Liver (tissue), 3 donors: Measurements from ENCODE around the gene IL12RB1.

Experiments used
- GABPA ChIP-seq, 2 donors: IDR thresholded peaks in 1 of 2; conservative IDR thresholded peaks in 1 of 2; 2 replicates each; pipeline ENCODE4 v1.6.1; 2016; ENCODE audit warnings: antibody characterized with exemption in 2 of 2, mild to moderate bottlenecking in 1 of 2, moderate library complexity in 1 of 2
- TAF1 ChIP-seq: conservative IDR thresholded peaks from 2 replicates; pipeline ENCODE4 v1.6.1; 2016; ENCODE audit warnings: antibody characterized with exemption, mild to moderate bottlenecking
- YY1 ChIP-seq: IDR thresholded peaks from 2 replicates; pipeline ENCODE4 v1.6.1; 2016; ENCODE audit warnings: antibody characterized with exemption, mild to moderate bottlenecking
- TF ChIP-seq, protein P1 (sequence below): fragments of 150-350 bp; IDR thresholded peaks from 2 replicates; pipeline ENCODE4 v1.5.1; 2017; ENCODE audit warnings: improper control_type of control experiment, low read depth, low read length; ENCODE audit not compliant: missing input control
- TF ChIP-seq, protein P2 (sequence below): IDR thresholded peaks from 2 replicates; pipeline ENCODE4 v1.6.1; 2016; ENCODE audit warnings: antibody characterized with exemption
- TF ChIP-seq, protein P3 (sequence below): IDR thresholded peaks from 2 replicates; pipeline ENCODE4 v1.6.1; 2016; ENCODE audit warnings: antibody characterized with exemption, mild to moderate bottlenecking
- TF ChIP-seq, protein P4 (sequence below): IDR thresholded peaks from 2 replicates; pipeline ENCODE4 v1.6.1; 2016; ENCODE audit warnings: antibody characterized with exemption
- donor health status: healthy.
- donor health status: healthy.

GRCh38 chr19:18072335-18072734 is 14.4 kb downstream of the IL12RB1 start:
- TF ChIP-seq, protein P1, sequence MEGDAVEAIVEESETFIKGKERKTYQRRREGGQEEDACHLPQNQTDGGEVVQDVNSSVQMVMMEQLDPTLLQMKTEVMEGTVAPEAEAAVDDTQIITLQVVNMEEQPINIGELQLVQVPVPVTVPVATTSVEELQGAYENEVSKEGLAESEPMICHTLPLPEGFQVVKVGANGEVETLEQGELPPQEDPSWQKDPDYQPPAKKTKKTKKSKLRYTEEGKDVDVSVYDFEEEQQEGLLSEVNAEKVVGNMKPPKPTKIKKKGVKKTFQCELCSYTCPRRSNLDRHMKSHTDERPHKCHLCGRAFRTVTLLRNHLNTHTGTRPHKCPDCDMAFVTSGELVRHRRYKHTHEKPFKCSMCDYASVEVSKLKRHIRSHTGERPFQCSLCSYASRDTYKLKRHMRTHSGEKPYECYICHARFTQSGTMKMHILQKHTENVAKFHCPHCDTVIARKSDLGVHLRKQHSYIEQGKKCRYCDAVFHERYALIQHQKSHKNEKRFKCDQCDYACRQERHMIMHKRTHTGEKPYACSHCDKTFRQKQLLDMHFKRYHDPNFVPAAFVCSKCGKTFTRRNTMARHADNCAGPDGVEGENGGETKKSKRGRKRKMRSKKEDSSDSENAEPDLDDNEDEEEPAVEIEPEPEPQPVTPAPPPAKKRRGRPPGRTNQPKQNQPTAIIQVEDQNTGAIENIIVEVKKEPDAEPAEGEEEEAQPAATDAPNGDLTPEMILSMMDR = no peak
- TF ChIP-seq GABPA (IDR thresholded peaks at IDR 0.05 in 1 of 2, conservative IDR thresholded peaks at IDR 0.05 in 1 of 2) (no peak), YY1 (no peak), TAF1 (no peak)
- TF ChIP-seq, protein P2, sequence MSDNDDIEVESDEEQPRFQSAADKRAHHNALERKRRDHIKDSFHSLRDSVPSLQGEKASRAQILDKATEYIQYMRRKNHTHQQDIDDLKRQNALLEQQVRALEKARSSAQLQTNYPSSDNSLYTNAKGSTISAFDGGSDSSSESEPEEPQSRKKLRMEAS = no peak
- TF ChIP-seq, protein P3, sequence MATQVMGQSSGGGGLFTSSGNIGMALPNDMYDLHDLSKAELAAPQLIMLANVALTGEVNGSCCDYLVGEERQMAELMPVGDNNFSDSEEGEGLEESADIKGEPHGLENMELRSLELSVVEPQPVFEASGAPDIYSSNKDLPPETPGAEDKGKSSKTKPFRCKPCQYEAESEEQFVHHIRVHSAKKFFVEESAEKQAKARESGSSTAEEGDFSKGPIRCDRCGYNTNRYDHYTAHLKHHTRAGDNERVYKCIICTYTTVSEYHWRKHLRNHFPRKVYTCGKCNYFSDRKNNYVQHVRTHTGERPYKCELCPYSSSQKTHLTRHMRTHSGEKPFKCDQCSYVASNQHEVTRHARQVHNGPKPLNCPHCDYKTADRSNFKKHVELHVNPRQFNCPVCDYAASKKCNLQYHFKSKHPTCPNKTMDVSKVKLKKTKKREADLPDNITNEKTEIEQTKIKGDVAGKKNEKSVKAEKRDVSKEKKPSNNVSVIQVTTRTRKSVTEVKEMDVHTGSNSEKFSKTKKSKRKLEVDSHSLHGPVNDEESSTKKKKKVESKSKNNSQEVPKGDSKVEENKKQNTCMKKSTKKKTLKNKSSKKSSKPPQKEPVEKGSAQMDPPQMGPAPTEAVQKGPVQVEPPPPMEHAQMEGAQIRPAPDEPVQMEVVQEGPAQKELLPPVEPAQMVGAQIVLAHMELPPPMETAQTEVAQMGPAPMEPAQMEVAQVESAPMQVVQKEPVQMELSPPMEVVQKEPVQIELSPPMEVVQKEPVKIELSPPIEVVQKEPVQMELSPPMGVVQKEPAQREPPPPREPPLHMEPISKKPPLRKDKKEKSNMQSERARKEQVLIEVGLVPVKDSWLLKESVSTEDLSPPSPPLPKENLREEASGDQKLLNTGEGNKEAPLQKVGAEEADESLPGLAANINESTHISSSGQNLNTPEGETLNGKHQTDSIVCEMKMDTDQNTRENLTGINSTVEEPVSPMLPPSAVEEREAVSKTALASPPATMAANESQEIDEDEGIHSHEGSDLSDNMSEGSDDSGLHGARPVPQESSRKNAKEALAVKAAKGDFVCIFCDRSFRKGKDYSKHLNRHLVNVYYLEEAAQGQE = no peak
- TF ChIP-seq, protein P4, sequence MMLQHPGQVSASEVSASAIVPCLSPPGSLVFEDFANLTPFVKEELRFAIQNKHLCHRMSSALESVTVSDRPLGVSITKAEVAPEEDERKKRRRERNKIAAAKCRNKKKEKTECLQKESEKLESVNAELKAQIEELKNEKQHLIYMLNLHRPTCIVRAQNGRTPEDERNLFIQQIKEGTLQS = no peak
